ENCODE results near the gene COX5A.

GRCh38 chr15:74904190-74904805, 33.6 kb downstream of the COX5A start:
- TF ChIP-seq CTCF (IDR thresholded peaks at IDR 0.05): no peak
- TF ChIP-seq POLR2A (IDR thresholded peaks at IDR 0.05): no peak
